ENCODE measurements around the gene ATG14.
"Not testable (repeated sequence)": the region's sequence is repeated elsewhere in the genome, so short reads cannot be mapped to it uniquely, and the experiment has no call there.

ATG14 gene

DNA sequence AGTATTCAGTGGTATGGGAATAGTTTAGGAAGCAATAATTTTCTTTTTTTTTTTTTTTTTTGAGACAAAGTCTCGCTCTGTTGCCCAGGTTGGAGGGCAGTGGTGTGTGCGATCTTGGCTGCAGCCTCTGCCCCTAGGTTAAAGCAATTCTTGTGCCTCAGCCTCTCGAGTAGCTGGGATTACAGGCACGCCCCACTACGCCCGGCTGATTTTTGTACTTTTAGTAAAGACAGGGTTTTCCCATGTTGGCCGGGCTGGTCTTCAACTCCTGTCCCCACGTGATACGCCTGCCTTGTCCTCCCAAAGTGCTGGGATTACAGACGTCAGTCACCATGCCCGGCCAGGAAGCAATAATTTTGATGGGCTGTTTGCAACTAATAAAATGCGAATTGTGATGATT lies 62.1 kb downstream of the ATG14 start:
- no peak for DNase-seq

DNA sequence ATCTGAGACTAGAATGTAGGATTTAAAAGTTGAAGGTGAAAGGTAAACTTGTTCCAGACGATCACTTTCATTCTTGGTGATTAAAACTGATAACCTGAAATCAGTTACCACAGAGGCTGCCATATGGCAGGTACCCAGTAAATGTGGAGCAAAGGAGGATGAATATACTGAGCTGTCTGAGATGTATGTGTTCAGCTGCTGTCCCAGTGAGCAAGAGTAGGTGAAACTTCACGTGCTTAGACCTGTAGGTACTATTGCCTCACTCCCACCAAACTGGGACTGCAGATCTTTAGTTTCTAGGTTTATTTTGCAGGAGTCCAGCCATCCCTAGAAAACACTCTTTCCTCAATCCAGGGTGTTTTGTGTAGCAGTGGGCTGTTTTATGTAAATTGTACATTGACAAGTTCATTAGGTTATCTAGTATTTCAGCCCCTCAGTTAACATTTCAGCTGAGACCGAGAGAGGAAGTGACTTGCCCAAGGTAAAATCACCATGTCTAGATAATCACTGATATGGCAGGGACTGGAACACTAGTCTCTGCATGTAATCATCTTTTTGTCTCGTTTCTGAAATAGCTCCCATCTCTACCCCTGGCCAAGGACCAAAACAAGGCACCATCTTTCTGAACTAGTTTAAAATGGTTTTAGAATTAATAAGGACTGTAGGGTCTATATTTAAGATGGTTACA lies 62.7 kb downstream of the ATG14 start:
- DNase-seq: no peak

DNA sequence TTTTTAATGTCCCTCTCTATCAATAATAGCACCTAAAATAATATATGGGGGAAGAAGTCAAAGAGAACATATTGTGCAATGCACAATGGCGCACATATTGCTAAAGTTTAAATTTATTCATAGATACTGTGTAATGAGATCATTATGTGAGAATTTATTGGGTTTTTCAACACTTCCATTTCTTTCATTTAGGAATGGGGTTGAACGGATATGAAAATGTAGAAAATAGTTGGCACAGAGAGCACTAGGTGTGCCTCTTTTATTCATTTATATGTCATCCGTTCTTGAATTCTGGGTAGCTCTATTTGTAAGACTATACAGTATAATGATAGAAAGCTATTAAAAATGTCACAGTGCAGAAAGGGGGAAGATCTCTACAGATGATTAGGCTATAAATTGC lies 63.9 kb downstream of the ATG14 start:
- DNase-seq: no peak

DNA sequence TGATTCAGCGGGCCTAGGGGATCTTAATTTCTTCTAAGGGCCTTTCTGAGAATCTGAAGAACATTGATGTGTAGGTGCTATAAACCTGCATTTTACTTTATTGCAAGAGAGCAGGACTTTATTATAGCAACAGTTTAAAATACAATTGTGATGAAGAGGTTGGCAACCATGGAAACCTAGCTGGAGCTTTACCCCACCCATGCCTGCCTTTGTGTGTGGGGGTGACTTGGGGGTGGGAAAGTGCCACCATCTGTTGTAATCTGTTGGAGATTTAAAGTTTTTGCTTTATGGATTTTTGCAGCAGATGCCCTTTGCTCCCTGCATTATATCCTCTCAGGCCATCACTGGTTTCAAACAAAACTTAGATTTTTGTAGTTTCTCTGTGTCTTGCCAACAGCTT lies 64.6 kb downstream of the ATG14 start:
- DNase-seq: no peak

DNA sequence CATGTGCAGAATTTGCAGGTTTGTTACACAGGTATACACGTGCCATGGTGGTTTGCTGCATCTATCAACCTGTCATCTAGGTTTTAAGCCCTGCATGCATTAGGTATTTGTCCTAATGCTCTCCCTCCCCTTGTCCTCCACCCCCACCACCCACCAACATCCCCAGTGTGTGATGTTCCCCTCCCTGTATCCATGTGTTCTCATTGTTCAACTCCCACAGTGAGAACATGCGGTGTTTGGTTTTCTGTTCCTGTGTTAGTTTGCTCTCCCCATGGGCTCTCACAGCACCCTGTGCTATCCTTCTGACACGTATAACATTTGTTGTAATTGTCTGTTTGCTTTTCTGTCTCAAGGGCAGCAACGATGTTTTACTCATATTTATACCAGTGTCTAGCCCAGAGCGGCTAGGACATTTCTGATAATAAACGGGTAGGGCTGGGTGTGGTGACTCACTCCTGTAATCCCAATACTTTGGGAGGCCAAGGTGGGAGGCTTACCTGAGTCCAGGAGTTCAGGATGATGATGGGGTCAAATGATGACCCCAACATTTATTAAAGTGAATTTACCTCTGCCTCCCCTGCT lies 67.0 kb downstream of the ATG14 start:
- not testable (repeated sequence) for DNase-seq

DNA sequence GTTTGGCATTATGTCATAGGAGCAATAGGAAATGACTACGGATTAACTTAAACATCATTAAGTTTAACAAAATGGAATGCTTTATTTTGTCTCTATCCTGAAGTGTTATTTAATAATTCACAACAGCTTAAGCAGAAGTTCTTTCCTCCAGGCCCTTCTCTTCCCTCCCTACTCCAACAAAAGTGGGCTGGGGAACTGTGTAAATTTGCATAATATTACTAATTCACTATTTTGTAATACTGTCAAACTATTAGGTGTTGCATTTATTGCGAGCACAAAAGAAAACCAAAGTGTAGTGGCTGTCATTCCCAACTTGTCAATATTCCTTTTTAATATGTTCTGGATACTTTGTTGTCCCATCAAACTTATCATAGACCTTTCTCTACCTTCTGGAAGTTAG lies 69.8 kb downstream of the ATG14 start:
- DNase-seq: no peak

DNA sequence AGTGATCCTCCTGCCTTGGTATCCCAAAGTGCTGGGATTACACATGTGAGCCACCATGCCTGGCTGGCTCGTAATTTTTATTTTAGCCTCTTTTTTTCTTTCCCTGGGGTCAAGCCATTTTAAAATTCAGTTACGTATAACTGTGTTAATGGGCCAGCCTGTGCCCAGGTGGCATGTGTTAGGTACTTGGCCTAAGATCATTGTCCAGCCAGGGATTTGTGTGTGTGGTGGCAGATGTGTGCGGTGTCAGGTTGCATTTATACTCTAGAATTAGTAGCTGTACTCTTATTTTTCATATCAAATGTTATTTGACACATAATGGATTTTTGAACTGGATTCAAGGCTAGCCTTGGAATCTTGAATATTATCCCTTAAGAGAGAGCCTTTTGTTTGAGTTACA lies 71.1 kb downstream of the ATG14 start:
- DNase-seq: no peak

DNA sequence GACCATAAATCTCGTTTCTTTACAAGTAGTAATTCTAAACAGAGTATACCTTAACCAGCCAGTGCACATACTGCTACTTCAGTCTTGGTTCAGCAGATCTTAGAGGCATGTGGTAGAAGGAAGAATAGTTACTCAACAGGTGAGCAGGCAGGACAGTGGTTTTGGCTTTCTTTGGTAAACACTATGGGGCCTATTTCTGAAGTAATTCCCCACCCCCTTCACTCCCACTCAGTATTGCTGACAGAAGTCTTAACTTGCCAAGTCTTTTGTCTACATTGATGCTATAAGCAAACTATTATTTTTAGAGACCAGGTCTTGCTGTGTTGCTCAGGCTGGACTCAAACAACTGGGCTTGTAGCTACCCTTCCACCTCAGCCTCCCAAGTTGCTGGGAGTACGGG lies 71.9 kb downstream of the ATG14 start:
- no peak for DNase-seq

DNA sequence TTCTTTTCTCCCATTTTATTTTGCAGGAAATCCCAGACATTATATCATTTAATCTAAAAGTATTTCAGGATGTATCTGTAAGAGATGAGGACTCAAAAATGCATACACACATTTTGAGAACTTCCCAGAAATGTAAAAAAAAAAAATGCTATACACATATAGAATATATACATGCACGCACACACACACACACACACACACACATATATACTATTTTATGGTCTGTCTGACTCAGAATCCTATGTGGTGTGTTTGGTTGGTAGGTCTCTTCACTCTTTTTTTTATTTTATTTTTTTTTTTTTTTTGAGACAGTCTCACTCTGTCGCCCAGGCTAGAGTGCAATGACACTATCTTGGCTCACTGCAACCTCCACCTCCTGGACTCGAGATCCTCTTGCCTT lies 74.9 kb downstream of the ATG14 start:
- DNase-seq: no peak

DNA sequence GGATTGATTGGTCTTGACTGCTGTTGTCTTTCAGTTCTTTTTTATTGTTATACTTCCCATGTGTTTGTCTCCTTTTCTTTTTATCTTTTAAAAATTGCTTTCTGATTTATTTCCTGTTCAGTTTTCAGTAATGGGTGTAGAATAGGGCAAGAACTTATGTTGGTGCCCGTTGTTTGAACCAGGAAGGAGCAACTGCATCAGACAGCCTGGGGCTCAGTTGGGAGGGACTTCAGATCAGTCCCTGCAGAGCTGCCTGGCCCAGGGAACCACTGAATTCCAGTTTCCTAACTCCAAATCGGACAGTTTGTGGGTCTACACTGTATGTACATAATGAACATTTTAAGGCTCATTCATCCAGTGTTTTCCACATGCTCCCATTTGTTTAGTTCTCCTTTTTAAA lies 75.5 kb downstream of the ATG14 start:
- no peak for DNase-seq

DNA sequence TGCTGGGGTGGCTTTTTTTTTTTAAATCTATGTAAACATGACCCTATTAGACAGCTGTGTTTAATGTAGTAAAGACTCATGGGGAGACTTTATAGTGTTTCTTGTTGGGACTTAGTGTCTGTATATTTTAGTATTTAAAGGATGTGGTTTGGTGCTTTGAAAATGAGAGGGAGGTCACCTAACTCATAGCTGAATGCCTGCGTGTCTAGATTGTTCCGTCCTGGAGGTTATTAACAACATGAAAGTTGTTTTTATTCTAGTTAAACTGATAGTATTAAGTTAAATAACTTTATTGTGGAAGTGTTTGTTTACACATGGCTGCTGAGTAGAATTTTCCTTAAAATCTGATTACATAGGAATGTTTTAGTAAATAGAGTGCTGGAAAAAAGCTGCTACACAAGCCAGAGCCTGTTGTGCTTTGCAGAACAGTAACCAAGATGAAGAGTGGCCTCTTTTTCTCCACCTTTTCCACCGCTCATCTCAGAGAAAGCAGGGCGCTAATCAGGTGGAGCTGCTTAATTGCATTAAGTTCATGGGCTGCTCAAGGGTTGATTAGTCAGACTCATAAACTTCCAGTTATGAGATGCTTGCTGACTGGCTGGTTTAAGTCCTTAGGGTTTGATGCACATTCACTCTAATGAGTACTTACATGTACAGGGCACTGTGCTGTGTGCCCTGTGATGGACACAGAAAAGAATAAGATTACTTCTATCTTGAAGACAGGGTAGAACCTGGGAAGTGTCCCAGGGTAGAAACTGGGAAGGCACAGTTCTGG lies 77.7 kb downstream of the ATG14 start:
- DNase-seq: no peak

DNA sequence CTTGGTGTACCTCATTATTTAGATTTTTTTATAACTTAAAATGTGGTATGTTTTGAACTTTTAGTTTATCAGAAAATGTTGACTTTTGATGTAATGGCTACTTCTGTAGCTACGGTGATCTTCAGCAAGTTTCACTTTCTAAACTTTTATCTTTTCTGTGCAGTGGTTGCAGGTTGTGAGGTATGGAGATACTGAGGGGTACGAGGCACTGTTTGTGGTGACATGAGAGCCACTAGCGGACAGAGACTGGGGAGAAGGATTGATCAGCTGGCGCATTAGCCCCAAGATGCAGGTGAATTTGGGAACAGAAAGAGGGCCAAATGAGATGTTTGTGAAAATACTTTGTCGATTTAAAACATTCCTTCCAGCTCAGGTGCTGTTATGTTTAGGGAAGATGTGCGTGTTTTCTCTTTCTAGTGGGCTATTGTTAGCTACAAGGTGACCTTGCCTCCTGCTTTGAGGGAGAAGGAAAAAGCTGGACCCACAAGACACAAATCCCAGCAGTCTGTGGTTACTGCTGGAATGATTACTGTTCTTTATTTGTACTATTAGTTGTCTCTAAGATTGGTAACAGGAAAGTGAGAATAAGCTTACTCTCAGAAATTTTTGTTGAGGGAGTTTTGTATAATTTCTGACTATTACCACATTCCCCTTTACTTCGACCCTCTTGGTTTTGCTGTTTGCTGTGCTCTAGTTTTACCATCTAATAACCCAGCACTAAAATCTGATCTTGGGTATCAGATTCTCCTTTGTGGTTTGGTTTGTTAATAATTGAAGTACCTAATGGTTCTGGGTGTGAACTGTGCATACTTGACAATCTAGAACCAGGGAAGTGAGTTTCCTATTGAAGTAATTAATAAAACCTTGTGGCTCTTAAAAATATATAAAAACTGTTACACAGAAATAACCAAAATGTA lies 78.7 kb downstream of the ATG14 start:
- DNase-seq: no peak

DNA sequence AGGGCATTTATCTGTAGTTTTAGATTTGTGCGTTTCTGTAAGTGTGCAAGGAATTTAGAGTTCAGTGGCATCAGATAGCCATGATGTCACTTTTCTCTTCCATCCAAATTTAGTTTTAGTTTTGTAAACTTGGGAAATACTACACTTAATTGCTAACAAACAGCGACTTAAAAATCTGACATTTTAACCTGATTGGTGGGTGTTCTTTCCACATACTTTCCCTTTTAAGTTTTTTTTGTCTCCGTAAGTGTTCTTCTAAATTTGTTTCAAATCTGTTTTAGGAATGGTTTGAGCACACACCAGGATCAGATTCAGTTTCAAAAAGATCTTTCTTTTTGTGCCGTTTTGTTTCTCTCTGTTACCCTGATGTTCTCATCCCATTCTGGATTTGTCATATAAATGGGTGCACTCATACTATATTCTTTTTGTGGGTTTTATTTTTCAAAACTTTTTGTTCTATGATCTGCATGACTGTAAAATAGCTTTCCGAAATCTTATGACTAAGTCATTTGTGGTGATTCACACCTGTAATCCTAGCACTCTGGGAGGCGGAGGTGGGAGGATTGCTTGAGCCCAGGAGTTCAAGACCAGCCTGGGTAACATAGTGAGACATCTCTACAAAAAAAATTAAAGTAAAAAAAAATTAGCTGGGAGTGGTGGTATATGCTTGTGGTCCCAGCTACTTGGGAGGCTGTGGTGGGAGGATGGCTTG lies 81.5 kb downstream of the ATG14 start:
- DNase-seq: no peak

DNA sequence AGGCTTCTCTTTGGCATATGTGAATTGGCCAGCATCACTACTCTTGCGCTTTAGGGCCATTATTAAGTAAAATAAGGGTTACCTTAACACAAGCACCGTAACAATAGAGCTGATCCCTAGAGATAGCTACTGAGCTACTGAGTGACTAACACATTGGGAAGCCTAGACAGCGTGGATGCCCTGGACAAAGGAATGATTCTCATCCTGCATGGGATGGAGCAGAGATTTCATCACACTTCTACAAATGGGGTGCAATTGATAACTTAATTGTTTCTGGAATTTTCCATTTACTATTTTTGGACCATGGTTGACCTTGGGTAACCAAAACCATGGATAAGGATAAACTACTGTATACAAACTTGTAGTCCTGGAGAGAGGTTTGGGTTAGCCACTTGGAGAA lies 83.3 kb downstream of the ATG14 start:
- no peak for DNase-seq

DNA sequence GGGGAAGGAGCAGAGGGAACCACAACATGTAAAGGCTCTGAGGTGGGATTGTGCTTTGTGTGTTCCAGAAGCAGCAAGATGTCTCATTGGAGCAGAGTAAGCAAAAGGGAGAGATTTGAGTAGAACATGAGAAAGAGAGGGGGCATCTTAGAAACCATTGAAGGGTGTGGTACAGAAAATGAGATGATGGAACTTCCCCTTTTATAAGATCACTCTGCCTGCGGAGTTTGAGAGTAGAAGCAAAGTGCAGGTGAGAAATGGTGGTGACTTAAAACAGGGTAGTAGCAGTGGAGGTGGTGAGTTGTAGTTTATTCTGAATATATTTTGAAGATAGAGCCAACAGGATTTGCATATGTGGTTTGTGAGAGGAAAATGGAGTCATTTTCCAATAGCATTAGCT lies 84.5 kb downstream of the ATG14 start:
- DNase-seq: no peak

DNA sequence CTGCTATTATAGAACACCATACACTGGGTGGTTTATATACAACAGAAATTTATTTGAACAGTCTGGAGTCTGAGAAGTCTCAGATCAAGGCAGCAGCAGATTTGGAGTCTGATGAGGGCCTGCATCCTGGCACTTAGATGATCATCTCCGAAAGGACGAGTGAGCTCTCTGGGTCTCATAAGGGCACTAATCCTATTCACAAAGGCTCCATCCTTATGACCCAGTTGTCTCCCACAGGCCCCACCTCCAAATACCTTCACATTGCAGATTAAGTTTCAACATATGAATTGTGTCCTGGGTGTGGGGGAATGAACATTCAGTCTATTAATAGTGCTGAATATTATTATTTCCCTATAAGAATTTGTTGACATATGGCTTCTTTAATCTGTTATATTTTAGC lies 86.8 kb downstream of the ATG14 start:
- no peak for DNase-seq

DNA sequence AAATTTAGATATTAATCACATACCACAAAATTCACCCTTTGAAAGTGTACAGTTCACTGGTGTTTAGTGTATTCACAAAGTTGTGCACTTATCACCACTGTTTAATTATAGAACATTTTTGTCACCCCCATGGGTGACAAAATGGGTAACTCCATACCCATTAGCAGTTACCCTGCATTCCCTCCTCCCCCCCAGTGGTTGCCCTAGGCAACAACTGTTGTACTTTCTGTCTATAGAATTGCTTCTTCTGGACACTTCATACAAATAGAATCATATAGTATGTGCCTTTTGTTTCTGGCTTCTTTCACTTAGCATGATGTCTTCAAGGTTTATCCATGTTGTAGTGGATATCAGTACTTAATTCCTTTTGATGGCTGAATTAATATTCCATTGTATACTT lies 87.7 kb downstream of the ATG14 start:
- DNase-seq: no peak

DNA sequence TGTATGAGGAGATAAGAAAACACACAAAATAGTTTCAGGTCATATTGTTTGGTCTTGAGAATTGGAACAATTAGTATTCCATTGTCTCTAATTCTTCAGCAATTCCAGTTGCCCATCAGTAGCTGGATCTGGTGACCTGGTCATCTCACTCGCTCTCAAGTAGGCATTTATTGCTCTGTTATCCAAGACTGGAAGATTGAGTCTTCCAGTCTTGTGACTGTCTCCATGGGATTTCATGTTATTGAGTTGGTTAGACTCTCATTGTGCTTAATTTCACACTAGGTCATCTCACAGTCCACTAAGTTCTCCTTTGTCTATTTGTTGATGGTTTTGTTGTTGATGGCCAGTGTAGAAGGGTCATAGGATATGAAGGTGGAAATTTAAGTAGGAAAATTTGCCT lies 92.9 kb downstream of the ATG14 start:
- DNase-seq: no peak

DNA sequence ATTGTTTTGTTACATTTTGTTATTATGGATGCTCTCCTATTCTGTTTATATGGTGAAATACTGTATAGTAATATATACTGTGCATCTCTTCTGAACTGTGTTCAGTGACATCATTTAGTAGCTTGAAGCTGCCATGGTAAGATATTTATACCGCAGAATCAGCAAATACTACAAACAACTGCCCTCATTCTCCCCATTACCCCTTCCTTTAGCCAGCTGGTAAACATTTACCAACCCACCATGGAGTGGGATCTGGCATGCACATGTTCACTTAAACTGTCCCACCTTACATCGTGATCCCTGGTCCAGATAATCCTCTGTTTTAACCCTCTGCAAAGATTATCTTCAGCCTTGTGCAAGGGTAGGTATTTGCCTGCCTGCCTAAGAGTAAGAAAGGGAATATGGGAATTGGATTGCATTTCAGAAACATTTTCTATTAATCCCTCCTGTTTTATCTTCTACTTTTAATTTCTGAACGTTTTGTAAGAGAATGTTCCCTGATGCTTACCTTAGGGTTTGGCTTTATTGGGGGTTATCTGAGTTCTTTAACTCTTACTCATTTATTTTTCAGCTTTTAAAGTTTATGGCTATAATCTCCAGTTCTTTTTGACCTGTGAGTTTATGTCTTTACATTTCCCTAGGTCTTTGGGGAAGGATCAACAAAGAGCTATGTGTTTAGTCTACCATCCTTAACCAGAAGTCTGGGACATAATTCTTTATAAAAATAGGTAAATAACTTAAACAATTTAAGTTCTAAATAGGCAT lies 93.9 kb downstream of the ATG14 start:
- no peak for DNase-seq

DNA sequence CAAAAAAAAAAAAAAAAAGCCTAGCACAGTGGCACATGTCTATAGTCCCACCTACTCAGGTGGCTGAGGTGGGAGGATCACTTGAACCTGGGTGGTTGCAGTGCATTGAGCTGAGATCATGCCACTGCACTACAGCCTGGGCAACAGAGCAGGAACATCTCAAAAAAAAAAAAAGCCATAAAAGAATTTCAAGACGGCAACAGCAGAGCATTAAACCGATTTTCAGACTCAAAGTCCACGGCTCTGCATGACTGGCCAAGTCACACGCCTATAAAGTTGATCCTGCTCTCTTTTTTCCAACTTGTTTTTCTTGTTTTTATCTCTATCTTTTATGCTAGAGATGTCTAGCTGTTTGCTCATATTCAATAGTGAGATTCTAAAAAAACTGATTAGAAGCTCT lies 95.1 kb downstream of the ATG14 start:
- DNase-seq: no peak
